ENCODE results near the gene CCNE1. TPM values are rescaled to one million over a fixed set of nuclear protein-coding genes. Genes with fewer than 3 reads are reported as not detected.

Gene CCNE1
- total RNA-seq, 1 experiment from 2014 or later, result 33.2 TPM

DNA sequence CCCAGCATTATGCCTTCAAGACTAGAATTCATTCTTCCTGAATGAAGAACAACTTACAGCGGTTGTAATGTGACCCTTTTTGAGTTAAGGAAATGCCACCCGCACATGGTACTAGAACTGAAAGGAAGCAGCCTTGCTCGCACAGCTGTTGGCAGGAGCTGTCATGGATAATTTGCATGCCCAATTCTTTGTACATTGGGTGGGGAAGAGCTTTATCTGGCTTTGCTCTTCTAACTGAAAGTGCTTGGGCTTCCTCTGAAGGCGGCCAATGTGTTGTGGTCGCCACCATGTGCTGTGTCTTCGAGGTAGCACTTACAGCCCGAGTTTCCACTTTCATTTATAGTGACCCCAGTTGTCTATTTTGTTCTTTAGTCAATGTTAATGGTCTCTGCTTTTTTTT is 3.4 kb downstream of the CCNE1 start:
- Histone ChIP-seq H3K36me3 (ENCODE audit: control insufficient read depth, insufficient read depth, low read length) (no peaks in the 10 kb centered on the region), H3K4me1 (peaks cover 5% of the 10 kb centered on the region; the same call in 1 of the 2 replicates), H3K4me3 (ENCODE audit: low read depth, low read length) (no peak overlapping the region), H3K9me3 (no peaks in the 10 kb centered on the region), H3K27me3 (replicated peaks; ENCODE audit: control insufficient read depth, insufficient read depth, low read length) (no peaks in the 10 kb centered on the region)
- intact Hi-C loops (cut with micrococcal nuclease; ENCODE audit: unreplicated experiment), result no loop called here
- Mint-ChIP-seq H3K4me1 (ENCODE audit: low read depth, unreplicated experiment) (peaks cover 12% of the 10 kb centered on the region), H3K36me3 (ENCODE audit: insufficient read depth, unreplicated experiment) (peaks cover 31% of the 10 kb centered on the region), H3K9me3 (ENCODE audit: unreplicated experiment) (no peaks in the 10 kb centered on the region), H3K4me3 (ENCODE audit: unreplicated experiment) (no peak overlapping the region), H3K27ac (ENCODE audit: unreplicated experiment) (no peak overlapping the region), H3K27me3 (ENCODE audit: insufficient read depth, unreplicated experiment) (no peaks in the 10 kb centered on the region)
- ChIA-PET POLR2A (no interaction called here), CTCF (interaction anchor here (0.7 kb wide), 1 partner anchor 91 kb away, joined by 6 read pairs; no protein-coding TSS in a partner anchor)
- BruUV-seq (replicated peaks), result no TSS peak
- TF ChIP-seq, protein P1, sequence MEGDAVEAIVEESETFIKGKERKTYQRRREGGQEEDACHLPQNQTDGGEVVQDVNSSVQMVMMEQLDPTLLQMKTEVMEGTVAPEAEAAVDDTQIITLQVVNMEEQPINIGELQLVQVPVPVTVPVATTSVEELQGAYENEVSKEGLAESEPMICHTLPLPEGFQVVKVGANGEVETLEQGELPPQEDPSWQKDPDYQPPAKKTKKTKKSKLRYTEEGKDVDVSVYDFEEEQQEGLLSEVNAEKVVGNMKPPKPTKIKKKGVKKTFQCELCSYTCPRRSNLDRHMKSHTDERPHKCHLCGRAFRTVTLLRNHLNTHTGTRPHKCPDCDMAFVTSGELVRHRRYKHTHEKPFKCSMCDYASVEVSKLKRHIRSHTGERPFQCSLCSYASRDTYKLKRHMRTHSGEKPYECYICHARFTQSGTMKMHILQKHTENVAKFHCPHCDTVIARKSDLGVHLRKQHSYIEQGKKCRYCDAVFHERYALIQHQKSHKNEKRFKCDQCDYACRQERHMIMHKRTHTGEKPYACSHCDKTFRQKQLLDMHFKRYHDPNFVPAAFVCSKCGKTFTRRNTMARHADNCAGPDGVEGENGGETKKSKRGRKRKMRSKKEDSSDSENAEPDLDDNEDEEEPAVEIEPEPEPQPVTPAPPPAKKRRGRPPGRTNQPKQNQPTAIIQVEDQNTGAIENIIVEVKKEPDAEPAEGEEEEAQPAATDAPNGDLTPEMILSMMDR (IDR thresholded peaks at IDR 0.05; ENCODE audit: insufficient read depth in 1 of 2, low read depth in 1 of 2, low read length in 1 of 2, severe bottlenecking in 1 of 2, unreplicated experiment in 1 of 2), result no peak
- no peak for DNase-seq

DNA sequence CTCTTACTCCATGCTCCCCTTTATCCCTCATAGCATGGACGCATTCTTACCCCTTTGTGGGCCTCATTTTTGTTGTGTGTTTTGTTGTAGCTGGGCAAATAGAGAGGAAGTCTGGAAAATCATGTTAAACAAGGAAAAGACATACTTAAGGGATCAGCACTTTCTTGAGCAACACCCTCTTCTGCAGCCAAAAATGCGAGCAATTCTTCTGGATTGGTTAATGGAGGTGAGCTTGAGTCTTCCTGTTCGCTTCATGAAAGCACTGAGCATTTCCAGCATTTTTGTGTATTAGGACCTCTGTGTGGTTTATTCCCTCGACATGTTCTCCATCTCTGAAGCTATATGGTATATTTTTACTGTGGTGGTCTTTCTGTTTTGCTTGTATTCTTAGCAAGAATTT is 5.5 kb downstream of the CCNE1 start:
- TF ChIP-seq, protein P1 (IDR thresholded peaks at IDR 0.05; ENCODE audit: insufficient read depth in 1 of 2, low read depth in 1 of 2, low read length in 1 of 2, severe bottlenecking in 1 of 2, unreplicated experiment in 1 of 2), result no peak
- peaks cover 48% of the 10 kb centered on the region for H3K36me3 Mint-ChIP-seq (ENCODE audit: insufficient read depth, unreplicated experiment)
- peaks cover 6% of the 10 kb centered on the region for H3K4me1 Mint-ChIP-seq (ENCODE audit: low read depth, unreplicated experiment)
- H3K4me3 ChIP-seq (ENCODE audit: low read depth, low read length), result no peak overlapping the region
- H3K27me3 Mint-ChIP-seq (ENCODE audit: insufficient read depth, unreplicated experiment), result no peaks in the 10 kb centered on the region
- no peak for DNase-seq
- H3K4me3 Mint-ChIP-seq (ENCODE audit: unreplicated experiment), result no peak overlapping the region
- H3K4me1 ChIP-seq, result no peaks in the 10 kb centered on the region
- intact Hi-C loops (cut with micrococcal nuclease; ENCODE audit: unreplicated experiment), result no loop called here
- ChIA-PET CTCF (no interaction called here), POLR2A (no interaction called here)
- H3K9me3 ChIP-seq, result no peaks in the 10 kb centered on the region
- H3K36me3 ChIP-seq (ENCODE audit: control insufficient read depth, insufficient read depth, low read length), result no peaks in the 10 kb centered on the region
- no peak overlapping the region for H3K27ac Mint-ChIP-seq (ENCODE audit: unreplicated experiment)
- BruUV-seq (replicated peaks), result no TSS peak
- H3K27me3 ChIP-seq (replicated peaks; ENCODE audit: control insufficient read depth, insufficient read depth, low read length), result no peaks in the 10 kb centered on the region
- H3K9me3 Mint-ChIP-seq (ENCODE audit: unreplicated experiment), result no peaks in the 10 kb centered on the region

DNA sequence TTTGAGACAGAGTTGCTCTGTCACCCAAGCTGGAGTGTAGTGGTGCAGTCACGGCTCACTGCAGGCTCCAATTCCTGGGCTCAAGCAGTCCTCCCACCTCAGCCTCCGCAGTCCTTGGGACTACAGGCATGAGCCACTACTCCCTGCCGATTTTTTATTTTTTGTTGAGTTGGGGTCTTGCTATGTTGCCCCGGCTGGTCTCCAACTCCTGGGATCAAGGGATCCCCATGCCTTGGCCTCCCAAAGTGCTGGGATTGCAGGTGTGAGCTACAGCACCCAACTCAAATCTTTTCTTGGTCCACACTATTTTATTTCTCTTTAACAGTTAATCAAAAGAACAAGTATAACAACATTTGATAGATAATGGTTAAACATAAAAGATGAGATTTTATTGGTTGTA is 7.5 kb downstream of the CCNE1 start:
- no peaks in the 10 kb centered on the region for H3K9me3 ChIP-seq
- DNase-seq, result no peak
- TF ChIP-seq, protein P1 (IDR thresholded peaks at IDR 0.05; ENCODE audit: insufficient read depth in 1 of 2, low read depth in 1 of 2, low read length in 1 of 2, severe bottlenecking in 1 of 2, unreplicated experiment in 1 of 2), result no peak
- no TSS peak for BruUV-seq (replicated peaks)
- no peaks in the 10 kb centered on the region for H3K27me3 ChIP-seq (replicated peaks; ENCODE audit: control insufficient read depth, insufficient read depth, low read length)
- no peak overlapping the region for H3K4me3 ChIP-seq (ENCODE audit: low read depth, low read length)
- Mint-ChIP-seq H3K27me3 (ENCODE audit: insufficient read depth, unreplicated experiment) (no peaks in the 10 kb centered on the region), H3K27ac (ENCODE audit: unreplicated experiment) (no peak overlapping the region), H3K36me3 (ENCODE audit: insufficient read depth, unreplicated experiment) (peaks cover 64% of the 10 kb centered on the region), H3K4me1 (ENCODE audit: low read depth, unreplicated experiment) (peaks cover 6% of the 10 kb centered on the region), H3K9me3 (ENCODE audit: unreplicated experiment) (no peaks in the 10 kb centered on the region), H3K4me3 (ENCODE audit: unreplicated experiment) (no peak overlapping the region)
- H3K36me3 ChIP-seq (ENCODE audit: control insufficient read depth, insufficient read depth, low read length), result no peaks in the 10 kb centered on the region
- no peaks in the 10 kb centered on the region for H3K4me1 ChIP-seq
- ChIA-PET CTCF (no interaction called here), POLR2A (interaction anchor here (0.6 kb wide), 1 partner anchor 510 kb away, joined by 5 read pairs; no protein-coding TSS in a partner anchor)
- intact Hi-C loops (cut with micrococcal nuclease; ENCODE audit: unreplicated experiment), result no loop called here
